HG03139 (cell line): ENCODE data around the gene FBXO31.

ENCODE experiments used
- ATAC-seq: cut with Tn5 transposase; IDR thresholded peaks from one replicate; pipeline ENCODE4 v1.9.1; 2021; ENCODE audit not compliant: unreplicated experiment

FBXO31 gene

GRCh38 chr16:87288753-87289362, 94.7 kb downstream of the FBXO31 start:
- ATAC-seq, result no peak

DNA sequence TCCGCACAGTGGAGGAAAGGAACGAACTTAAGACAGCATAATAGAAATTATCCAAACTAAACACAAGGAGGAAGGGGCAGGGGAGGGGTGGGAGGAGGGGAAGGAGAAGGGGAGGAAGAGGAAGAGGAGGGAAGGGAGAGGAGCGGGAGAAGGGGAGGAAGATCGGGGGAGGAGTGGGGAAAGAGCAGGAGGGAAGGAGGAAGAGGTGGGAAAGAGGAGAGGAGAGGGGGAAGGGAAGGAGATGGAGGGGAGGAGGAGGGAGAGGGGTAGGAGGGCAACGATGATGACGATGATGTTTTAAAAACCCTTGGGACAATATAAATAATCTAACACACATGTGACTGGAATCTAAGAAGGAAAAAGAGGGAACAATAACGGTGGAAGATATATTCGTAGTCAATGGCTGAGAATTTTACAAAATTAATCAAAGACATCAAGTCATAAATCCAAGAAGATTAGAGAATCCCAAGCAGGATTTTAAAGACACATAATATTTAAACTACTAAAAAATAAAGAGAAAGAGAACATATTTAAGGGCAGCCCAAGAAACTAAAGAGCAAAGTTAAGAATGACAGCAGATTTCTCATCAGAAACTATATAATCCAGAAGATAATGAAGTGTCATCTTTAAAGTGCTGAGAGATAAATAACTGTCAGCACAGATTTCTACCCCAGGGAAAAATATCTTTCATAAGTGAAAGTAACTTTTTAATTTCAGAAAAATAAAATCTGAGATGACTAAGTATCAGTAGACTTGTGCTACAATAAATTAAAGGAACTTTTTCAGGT, 96.5 kb downstream of the FBXO31 start:
- ATAC-seq, result no peak

- ATAC-seq, result no peak
Measured at GRCh38 chr16:87284183-87284582, 99.4 kb downstream of the FBXO31 start.

DNA sequence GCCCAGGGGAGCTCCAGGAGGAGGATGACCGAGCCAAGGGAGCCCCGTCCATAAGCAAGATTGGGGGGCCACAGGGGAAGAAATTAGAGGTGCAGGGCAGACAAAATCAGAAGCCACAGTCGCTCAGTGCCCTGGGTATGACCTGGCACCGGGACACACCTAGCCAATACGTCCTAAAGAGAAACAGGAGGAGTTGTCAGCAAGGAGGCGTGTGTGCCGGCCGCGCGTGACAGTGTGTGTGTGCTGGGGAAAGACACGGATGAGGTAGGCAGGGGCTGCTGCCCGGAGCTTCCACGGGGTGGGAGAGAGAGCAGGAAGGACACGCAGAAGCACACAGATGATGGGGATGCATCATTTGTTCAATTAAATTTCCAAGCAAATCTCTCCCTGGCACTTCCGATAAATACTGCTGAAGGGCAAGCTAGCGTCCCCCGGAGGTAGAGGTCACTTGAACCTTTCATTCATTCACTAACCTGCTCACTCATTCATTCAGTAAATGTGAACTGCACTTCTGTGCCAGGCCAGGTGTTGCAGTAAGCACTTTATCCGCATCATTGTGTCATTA, 104.4 kb downstream of the FBXO31 start:
- no peak for ATAC-seq

DNA sequence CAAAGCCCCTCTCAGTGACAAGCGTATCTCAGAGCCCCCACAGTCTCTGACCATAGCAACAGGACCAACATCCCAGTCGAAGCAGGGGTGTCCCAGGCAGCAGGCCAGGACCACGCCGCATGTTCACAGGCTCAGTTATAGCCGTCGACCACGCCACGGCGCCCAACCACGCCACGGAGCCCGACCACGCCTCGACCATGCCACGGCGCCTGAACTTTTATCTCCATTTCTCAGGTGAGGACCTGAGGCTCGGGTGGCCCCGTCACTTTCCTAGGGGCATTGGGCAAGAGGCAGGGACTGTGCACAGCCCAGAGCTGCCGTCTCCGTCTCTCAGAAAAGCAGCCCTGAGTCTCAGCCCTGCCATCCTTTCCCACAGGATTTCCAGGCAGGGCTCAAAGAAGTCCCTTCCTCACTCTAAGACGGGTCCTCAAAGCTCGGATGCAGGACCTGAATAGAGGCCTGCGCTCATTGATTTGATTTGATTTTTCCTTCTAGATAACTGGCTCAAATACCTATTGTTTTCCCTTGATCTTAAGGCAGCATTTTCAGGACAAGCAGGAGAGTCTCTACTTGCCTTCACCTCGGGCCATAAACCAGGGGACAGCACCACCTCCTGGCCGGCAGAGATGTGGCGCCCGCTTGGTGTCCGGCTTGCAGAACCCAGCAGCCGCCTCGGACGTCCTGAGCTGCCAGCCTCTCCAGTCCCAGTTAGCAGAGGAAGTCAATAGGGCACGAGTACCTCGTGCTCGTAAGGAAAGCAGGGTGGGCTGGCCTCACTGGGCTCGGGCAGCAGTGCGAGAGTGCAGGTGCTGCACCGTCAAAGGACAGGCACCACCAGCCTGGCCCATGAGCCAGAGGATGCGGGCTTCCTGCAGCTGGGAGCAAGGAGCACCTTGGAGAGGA, 105.1 kb downstream of the FBXO31 start:
- no peak for ATAC-seq
